Endothelial cell of umbilical vein (primary cell): ENCODE results near the gene RAB11FIP3.

ENCODE experiments used
- EZH2 ChIP-seq: IDR thresholded peaks from 2 replicates; pipeline ENCODE4 v1.6.1; 2012; ENCODE audit warnings: borderline replicate concordance, low read depth, mild to moderate bottlenecking, moderate library complexity, low read length, inconsistent platforms; ENCODE audit not compliant: severe bottlenecking
- GATA2 ChIP-seq: IDR thresholded peaks from 2 replicates; pipeline ENCODE4 v1.7.0; 2011; ENCODE audit warnings: low read depth, mild to moderate bottlenecking, moderate library complexity, mixed read lengths, low read length; ENCODE audit not compliant: insufficient read length, insufficient read depth
- JUN ChIP-seq: IDR thresholded peaks from 2 replicates; pipeline ENCODE4 v1.6.1; 2011; ENCODE audit warnings: borderline replicate concordance, low read depth; ENCODE audit not compliant: insufficient read length, insufficient read depth
- POLR2A ChIP-seq: IDR thresholded peaks from 2 replicates; pipeline ENCODE4 v1.6.1; 2012; ENCODE audit warnings: low read depth, mild to moderate bottlenecking, control low read depth, low read length
- POLR2AphosphoS5 ChIP-seq: IDR thresholded peaks from 2 replicates; pipeline ENCODE4 v1.6.1; 2012; ENCODE audit warnings: low read depth, mild to moderate bottlenecking, control low read depth, low read length, moderate library complexity; ENCODE audit not compliant: insufficient read depth
- TF ChIP-seq, protein P1 (sequence below), 2 donors: IDR thresholded peaks; 1 replicate in 1 of 2; 2 replicates in 1 of 2; pipeline ENCODE4 v1.5.1; 2011; ENCODE audit warnings: low read length in 2 of 2, mild to moderate bottlenecking in 2 of 2, moderate library complexity in 2 of 2, control low read depth in 1 of 2, inconsistent platforms in 1 of 2, low read depth in 1 of 2; ENCODE audit not compliant: insufficient read depth in 1 of 2; ENCODE audit errors: extremely low read depth in 1 of 2
- TF ChIP-seq, protein P2 (sequence below): IDR thresholded peaks from 2 replicates; pipeline ENCODE4 v1.6.1; 2011; ENCODE audit not compliant: insufficient read depth, insufficient read length

DNA sequence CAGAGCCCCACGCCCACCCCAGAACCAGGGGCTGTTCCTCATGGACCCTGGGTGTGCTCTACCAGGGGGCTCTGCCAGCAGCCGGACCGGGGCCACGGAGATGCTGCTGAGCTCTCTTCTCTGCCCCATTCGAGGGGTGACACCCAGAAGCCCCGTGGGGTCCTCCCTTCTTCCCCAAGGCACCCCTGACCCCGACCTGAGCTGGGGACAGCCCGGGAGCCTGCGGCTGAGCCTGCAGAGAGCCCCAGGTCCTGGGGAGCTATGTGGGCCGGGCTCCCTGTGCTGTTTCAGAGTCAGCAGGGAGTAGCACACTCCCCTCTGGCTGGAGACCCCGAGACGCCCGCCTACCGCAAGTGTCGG, 133.6 kb downstream of the RAB11FIP3 start:
- no peak for TF ChIP-seq POLR2AphosphoS5
- no peak for TF ChIP-seq JUN
- no peak for TF ChIP-seq POLR2A
- TF ChIP-seq, protein P1, sequence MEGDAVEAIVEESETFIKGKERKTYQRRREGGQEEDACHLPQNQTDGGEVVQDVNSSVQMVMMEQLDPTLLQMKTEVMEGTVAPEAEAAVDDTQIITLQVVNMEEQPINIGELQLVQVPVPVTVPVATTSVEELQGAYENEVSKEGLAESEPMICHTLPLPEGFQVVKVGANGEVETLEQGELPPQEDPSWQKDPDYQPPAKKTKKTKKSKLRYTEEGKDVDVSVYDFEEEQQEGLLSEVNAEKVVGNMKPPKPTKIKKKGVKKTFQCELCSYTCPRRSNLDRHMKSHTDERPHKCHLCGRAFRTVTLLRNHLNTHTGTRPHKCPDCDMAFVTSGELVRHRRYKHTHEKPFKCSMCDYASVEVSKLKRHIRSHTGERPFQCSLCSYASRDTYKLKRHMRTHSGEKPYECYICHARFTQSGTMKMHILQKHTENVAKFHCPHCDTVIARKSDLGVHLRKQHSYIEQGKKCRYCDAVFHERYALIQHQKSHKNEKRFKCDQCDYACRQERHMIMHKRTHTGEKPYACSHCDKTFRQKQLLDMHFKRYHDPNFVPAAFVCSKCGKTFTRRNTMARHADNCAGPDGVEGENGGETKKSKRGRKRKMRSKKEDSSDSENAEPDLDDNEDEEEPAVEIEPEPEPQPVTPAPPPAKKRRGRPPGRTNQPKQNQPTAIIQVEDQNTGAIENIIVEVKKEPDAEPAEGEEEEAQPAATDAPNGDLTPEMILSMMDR (IDR thresholded peaks at IDR 0.05; ENCODE audit: extremely low read depth in 1 of 2, insufficient read depth in 1 of 2, low read depth in 1 of 2, low read length in 2 of 2) = no peak
- TF ChIP-seq EZH2 = no peak
- TF ChIP-seq, protein P2, sequence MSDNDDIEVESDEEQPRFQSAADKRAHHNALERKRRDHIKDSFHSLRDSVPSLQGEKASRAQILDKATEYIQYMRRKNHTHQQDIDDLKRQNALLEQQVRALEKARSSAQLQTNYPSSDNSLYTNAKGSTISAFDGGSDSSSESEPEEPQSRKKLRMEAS = no peak
- no peak for TF ChIP-seq GATA2
